LoVo (cell line): Measurements from ENCODE around the gene PCBP3.

Experiments
- DNase-seq: peaks from one replicate; pipeline ENCODE4 v3.0.0-alpha.2; 2016; ENCODE audit warnings: low spot score

Gene PCBP3

GRCh38 chr21:45862543-45863207, 219.2 kb downstream of the PCBP3 start:
- no peak for DNase-seq

DNA sequence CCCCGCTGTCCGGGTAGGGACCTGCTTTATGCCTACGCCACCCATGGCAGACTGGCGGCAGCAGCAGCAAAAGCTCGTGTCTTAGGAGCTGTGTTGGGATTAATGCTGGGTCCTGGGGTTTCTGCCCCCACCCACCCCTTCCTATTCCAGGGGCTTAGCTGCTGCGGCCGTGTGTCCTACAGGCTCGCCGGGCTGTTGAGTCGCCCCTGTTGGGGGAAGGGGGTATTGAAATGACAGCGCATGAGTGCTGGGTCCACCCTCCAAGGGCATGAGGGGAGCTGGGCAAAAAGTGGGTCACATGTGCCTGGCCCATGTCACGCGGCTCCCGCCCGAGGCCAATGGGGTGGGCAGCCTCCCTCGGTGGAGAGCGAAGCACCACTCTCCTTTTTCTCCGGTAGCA, 219.7 kb downstream of the PCBP3 start:
- DNase-seq: no peak

GRCh38 chr21:45863751-45864150, 220.2 kb downstream of the PCBP3 start:
- DNase-seq: no peak

DNA sequence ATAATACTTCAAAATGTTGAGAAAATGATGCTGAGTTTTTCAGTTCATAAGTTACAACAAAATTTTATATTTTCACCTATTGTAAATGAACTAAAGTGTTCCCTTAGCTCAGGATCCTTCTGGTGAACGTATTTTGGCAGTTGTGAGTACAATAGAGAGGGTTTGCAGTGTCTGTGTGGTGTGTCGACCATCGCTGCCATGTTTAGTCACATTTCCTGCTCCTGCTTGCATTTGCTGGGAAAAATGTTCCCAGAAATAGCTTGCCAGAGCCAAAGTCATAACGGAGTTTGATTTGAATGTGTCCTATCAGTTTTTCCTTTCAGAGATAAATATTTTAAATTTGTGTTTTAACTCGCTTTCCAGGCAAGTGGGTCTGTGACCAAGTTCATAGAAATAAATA, 220.9 kb downstream of the PCBP3 start:
- no peak for DNase-seq

- no peak for DNase-seq
These were observed 221.7 kb downstream of the PCBP3 start for GRCh38 chr21:45865106-45865835.

DNA sequence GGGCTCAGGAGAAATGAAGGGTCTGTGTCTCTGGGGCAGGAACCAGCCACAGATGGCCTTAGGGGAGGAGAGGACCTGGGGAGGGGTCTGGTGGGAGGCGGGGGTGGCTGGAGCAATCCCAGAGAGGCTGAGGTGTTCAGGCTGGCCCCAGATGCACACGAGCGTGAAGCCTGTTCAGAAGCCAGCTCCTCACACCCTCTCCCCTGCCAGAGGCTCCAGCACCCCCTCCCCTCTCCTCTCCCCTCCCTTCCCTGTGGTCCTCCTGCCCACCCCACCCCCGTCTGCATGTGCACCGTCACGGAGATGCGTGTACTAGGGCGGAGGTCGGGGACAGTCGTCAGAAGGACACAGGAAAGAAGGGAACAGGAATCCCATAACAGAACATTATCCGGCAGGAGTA, 223.0 kb downstream of the PCBP3 start:
- no peak for DNase-seq

- DNase-seq: no peak
These were observed 223.6 kb downstream of the PCBP3 start for GRCh38 chr21:45867041-45867666.

- no peak for DNase-seq
These were observed 224.2 kb downstream of the PCBP3 start for GRCh38 chr21:45867671-45868081.

DNA sequence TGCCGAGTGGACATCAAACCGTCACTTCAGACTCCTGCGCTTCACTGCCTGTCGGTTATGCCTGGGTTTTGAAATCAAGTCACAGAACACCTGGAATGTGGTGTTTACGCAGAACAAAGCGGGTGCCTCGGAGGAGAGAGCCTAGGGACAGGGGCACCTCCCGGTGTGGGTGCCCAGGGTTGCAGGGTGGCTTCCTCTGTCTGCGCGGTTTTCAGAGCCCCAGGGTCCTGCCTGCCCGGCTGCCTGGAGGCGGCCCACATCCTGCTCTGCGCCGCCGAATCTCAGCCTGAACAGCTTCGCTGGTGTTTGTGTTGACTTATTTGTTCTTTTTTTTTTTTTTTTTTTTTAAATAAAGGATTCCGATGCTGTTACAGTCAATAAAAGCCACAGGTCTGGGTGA, 224.6 kb downstream of the PCBP3 start:
- DNase-seq: no peak

- no peak for DNase-seq
These were observed 225.0 kb downstream of the PCBP3 start for GRCh38 chr21:45868488-45868887.

- no peak for DNase-seq
These were observed 225.8 kb downstream of the PCBP3 start for GRCh38 chr21:45869121-45870007.

DNA sequence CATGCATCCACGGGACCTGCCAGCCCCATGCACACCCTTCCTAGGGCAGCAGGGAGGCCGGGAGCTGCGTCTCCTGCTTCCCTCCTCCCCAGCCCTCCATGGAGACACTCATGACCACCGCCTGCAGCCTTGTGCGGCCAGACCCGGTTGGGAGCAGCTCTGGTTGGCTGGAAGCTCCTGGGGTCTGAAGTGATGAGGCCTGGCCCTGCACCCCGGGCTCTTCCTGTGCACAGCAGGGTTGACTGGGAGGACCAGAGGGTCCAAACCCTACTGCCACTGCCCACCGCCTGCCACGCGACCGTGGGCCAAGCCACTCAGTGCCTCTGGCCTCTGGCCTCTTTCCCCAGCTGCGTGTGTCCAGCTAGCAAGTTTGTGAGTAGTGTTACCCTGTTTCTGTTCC, 226.9 kb downstream of the PCBP3 start:
- no peak for DNase-seq

- no peak for DNase-seq
These were observed 227.5 kb downstream of the PCBP3 start for GRCh38 chr21:45870851-45871615.

DNA sequence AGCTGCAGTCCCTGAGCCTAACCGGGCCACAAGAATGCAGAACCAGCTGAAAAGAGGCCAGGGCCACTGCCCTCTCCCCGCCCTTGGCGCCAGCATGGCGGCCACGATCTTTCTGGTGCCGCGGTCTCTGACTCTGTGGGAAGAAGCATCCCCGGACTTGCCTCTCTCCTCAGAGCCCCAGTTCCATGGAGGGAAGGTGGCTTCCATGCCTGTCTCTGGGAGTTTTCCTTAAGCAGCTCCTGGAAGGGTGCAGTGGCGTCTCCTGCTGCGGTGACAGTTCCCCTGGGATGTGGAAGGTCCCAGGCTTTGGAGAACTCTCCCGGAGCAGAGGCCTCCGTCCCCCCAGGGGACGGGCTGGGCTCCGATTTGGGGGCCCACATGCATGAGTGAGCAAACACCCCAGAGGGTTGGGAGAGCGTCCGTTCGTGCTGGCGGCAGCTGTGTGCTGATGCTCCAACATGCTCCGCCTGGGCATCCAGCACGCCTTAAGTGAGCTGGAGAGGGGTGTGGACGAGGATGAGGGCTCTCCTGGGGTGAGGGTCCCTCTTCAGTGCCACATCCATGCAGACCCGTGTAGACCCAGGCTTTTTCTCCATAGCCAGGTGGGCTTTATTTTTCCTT, 228.2 kb downstream of the PCBP3 start:
- no peak for DNase-seq

- no peak for DNase-seq
These were observed 228.9 kb downstream of the PCBP3 start for GRCh38 chr21:45872471-45872870.

DNA sequence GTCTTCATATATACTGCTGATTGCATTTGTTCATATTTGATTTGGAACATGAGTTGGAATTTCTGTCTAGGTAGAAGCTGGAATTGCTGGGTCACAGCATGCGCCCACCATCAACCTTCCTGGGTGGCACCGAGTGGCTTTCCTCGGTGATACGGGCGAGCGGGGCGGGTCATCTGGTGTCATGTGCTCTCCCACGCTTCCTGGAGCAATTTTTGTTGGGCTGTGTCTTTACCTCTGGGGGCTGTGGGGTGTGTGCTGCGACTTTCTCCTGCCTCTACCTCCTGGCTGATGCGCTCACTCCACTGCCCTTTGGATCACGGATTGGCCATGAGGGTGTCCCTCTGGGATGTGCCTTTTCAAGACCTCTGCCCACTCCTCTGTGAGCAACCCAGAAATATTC, 229.4 kb downstream of the PCBP3 start:
- no peak for DNase-seq

DNA sequence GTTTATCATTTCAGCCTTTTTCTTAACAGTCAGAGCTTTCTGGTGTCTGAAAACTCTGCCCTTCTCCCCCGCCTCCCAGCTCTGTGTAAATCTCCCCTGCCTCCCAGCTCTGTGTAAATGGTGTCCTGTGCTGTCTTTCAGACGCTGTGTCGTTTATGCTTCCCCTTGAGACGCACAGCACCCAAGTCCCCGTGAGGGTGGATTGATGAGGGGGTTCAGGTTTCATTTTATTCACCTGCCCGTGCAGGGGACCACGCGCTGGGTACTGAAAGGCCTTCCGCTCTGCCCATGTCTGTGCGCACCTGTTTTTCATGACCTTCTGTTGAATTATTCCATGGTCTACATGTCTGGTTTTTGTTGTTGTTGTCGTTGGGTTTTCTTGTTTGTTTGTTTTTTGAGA, 229.9 kb downstream of the PCBP3 start:
- DNase-seq: no peak

DNA sequence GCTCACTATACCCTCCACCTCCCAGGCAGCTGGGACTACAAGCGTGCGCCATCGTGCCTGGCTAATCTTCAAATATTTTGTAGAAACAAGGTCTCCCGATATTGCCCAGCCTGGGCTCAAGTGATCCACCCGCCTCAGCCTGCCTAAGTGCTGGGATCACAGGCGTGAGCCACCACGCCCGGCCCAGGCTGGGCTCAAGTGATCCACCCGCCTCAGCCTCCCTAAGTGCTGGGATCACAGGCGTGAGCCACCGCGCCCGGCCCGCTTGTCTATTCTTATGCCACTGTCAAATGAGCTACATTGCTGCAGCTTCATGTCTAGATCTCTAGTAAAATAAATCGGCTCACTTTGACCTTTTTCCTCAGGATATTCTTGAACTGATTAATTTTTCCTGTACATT, 230.3 kb downstream of the PCBP3 start:
- no peak for DNase-seq

- no peak for DNase-seq
These were observed 231.3 kb downstream of the PCBP3 start for GRCh38 chr21:45874716-45875415.

GRCh38 chr21:45875416-45875760, 231.9 kb downstream of the PCBP3 start:
- no peak for DNase-seq

DNA sequence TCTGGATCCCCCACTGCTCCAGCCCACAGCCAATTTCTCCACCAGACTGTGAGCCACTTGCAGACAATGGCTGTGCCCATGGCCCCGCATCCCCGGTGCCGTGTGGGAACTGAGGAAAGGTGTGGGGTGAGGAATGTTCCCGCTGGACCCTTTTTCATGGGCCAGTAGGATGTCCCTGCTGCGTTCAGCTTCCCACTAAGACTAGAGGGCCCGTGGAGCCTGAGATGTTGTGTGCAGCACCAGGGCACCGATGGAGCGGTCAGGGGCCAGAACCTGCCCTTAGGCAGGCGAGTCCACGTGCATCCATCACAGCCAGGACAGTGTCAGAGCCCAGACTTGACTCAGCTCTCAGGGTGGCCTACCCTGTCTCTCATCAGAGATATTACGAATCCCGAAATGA, 232.4 kb downstream of the PCBP3 start:
- no peak for DNase-seq
